Cerebellar nuclear complex (tissue), 1 donor: ENCODE results near the gene CENPP.

Experiments used
- DNase-seq, 2 experiments: peaks; one replicate each; lab custom pipeline; 2025; lab: John Stamatoyannopoulos, UW

CENPP gene

GRCh38 chr9:92660266-92660665 is 334.5 kb downstream of the CENPP start:
- no peak for DNase-seq

GRCh38 chr9:92661127-92661526 is 335.4 kb downstream of the CENPP start:
- DNase-seq: no peak

- DNase-seq: no peak
Observed at GRCh38 chr9:92661743-92662142, 336.0 kb downstream of the CENPP start.

GRCh38 chr9:92663126-92663525 is 337.4 kb downstream of the CENPP start:
- no peak for DNase-seq

GRCh38 chr9:92663951-92664350 is 338.2 kb downstream of the CENPP start:
- no peak for DNase-seq

GRCh38 chr9:92664394-92665152 is 338.8 kb downstream of the CENPP start:
- DNase-seq: no peak

- DNase-seq: no peak
Observed at GRCh38 chr9:92665836-92666235, 340.1 kb downstream of the CENPP start.

GRCh38 chr9:92666236-92666635 is 340.5 kb downstream of the CENPP start:
- no peak for DNase-seq

- DNase-seq: no peak
Observed at GRCh38 chr9:92666912-92667532, 341.3 kb downstream of the CENPP start.

- no peak for DNase-seq
Observed at GRCh38 chr9:92668746-92669526, 343.2 kb downstream of the CENPP start.

GRCh38 chr9:92669527-92669889 is 343.8 kb downstream of the CENPP start:
- no peak for DNase-seq
